ENCODE results near the gene CRYGS. TPM values are rescaled to one million over a fixed set of nuclear protein-coding genes. Genes with fewer than 3 reads are reported as not detected.
"Not testable (repeated sequence)": the region's sequence is repeated elsewhere in the genome, so short reads cannot be mapped to it uniquely, and the experiment has no call there.

Gene CRYGS
- total RNA-seq, 1 experiment from 2014 or later = 0.28 TPM

DNA sequence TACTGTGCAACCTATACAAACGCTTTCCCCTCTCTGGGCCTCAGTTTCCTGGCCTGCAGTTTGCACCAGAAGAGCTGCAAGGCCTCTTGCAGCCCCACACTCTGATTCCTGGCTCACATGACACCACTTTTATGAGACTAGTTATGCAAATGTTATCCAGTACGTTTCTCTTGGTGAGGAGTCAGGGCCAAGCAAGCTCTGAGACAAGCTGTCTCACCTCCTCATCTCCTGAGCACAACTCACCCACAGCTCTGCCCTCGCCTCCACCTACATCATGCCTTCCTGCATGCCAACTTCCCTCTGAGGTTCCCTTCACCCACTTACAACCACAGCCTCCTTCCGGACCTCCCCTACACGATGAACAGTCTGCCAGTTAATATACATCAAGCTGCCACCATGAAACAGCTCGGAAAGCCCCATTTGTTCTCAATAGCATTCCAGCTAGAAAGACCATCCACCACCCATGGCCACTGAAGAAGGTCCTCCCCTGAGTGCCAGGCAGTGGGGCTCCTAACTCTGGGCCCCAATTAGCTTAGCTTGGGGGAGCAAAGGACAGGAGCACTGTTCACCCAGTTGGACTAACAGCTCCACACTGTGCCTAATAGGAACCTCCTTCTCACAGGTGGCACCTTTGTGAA is 25.0 kb downstream of the CRYGS start:
- DNase-seq (ENCODE audit: low spot score) = no peak

DNA sequence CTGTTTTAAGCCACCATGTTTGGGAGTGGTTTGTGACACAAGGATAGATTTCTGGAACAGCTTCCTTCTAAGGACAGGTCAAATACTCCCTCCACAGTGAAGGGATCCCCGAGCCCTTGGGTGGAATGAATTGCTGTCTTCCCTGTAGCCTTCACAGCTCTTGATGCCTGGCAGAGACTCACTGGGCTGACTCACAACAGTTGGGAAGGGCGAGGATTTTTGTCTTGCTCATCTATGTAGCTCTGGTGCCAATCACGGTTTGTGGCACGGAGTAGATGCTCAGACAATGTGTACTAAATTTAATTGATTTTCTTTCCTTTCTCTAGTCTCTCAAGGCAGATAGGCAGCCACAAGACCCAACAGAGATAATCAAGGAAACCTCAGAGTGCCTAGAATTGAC is 27.0 kb downstream of the CRYGS start:
- DNase-seq (ENCODE audit: low spot score) = no peak

DNA sequence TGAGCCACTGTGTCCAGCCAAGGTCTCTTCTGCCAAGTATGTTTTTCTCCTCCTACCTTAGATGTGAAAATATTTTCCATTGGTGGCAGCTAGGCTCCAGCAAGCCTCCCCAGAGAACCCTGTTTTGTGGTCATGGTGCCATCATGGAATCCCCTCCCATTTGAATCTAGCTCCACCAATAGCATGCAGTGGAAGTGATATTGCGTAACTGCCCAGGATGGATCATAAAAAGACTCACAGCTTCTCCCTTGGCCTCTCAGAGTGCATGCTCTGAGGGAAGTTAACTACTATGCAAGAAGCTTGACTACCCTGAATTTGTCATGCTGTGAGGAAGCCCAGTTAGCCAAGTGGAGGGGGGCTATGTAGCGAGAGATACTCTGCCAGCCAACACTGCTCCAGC is 27.5 kb downstream of the CRYGS start:
- no peak for DNase-seq (ENCODE audit: low spot score)

GRCh38 chr3:186515125-186515524 is 29.1 kb downstream of the CRYGS start:
- no peak for DNase-seq (ENCODE audit: low spot score)

GRCh38 chr3:186514296-186515002 is 29.7 kb downstream of the CRYGS start:
- DNase-seq (ENCODE audit: low spot score) = peak; percentile 38

DNA sequence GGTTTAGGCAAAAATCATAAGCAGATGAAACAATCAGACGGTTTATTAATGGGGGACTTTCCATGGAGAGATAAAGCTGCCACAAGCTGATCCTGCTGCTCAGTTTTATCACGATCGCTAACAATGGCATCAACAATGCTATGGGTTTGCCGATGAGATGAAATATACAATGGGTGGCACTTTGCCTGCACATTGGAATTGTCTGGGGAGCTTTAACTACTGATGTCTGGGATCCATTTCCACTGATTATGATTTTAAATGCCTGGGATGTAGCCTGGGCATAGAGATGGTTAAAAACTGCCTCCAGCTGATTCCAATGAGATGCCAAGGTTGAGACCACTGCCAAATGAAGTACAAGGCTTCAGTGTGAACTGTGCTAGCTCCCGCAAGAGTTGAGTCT is 30.8 kb downstream of the CRYGS start:
- no peak for DNase-seq (ENCODE audit: low spot score)

GRCh38 chr3:186512570-186513302 is 31.4 kb downstream of the CRYGS start:
- no peak for DNase-seq (ENCODE audit: low spot score)

DNA sequence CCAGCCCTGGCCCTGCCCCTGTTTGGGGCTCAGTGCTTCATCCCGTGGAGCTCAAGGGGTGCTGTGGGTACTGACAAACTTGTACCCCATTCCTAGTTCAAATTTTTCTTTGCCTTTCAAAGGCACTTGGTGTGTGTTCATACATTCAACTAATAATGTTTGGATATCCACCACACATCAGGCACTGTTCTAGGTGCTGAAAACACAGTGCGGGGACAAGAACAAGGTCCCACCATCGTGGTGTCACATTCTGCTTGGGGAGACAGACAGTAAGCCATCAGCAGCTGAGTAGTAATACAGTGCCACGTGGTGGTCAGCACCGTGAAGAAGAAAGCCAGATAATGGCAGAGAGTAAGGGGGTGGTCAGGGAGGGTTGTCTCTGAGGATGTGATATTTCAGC is 32.5 kb downstream of the CRYGS start:
- no peak for DNase-seq (ENCODE audit: low spot score)

GRCh38 chr3:186511245-186511644 is 32.9 kb downstream of the CRYGS start:
- DNase-seq (ENCODE audit: low spot score) = no peak

GRCh38 chr3:186510374-186511079 is 33.7 kb downstream of the CRYGS start:
- no peak for DNase-seq (ENCODE audit: low spot score)

DNA sequence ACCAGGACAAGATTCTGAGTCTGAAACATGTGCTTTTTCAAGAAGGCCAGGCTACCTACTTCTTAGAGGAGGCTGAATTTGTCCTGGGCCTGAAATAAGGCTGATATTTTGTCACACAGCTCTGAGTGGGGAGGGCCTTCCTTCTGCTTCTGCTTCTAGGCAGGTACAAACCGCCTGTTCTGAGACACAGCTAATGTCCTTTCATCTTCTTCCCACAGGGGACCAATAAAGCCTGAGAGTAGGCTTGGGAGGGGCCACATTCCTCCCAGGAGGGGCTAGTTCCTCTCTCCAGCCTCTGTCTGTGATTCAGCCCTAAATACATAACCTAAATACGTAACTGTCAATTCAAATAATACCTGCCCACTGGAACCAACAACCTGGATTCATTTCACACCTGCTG is 34.8 kb downstream of the CRYGS start:
- DNase-seq (ENCODE audit: low spot score) = no peak

GRCh38 chr3:186506857-186507256 is 37.3 kb downstream of the CRYGS start:
- DNase-seq (ENCODE audit: low spot score) = no peak

GRCh38 chr3:186506191-186506739 is 37.9 kb downstream of the CRYGS start:
- no peak for DNase-seq (ENCODE audit: low spot score)

DNA sequence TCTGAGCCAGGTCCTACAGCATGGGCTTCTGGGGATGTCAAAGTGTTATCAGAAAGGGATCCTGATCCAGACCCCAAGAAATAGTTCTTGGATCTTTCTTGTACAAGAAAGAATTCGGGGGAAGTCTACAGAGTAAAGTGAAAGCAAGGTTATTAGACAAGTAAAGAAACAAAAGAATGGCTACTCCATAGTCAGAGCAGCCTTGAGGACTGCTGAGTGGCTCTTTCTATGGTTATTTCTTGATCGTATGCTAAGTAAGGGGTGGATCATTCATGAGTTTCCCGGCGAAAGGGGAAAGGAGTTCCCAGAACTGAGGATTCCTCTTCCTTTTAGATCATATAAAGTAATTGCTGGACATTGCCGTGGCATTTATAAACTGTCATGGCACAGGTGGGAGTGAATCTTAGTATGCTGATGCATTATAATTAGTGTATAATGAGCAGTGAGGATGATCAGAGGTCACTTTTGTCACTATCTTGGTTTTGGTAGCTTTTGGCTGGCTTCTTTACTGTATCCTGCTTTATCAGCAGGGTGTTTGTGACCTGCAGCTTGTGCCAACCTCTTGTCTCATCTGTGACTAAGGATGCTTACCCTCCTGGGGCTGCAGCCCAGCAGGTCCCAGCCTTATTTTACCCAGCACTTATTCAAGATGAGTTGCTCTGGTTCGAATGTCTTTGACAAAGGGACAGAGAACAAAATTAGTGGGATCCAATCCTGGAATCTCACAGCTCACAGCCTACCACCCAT is 41.0 kb downstream of the CRYGS start:
- DNase-seq (ENCODE audit: low spot score) = no peak

GRCh38 chr3:186502138-186502948 is 41.8 kb downstream of the CRYGS start:
- no peak for DNase-seq (ENCODE audit: low spot score)

DNA sequence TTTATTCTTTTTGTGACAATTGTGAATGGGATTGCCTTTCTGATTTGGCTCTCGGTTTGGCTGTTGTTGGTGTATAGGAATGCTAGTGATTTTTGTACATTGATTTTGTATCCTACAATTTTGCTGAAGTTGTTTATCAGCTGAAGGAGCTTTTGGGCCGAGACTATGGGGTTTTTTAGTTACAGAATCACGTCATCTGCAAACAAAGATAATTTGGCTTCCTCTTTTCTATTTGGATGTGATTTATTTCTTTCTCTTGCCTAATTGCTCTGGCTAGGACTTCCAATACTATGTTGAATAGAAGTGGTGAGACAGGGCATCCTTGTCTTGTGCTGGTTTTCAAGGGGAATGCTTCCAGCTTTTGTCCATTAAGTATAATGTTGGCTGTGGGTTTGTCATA is 44.2 kb downstream of the CRYGS start:
- DNase-seq (ENCODE audit: low spot score) = not testable (repeated sequence)

- not testable (repeated sequence) for DNase-seq (ENCODE audit: low spot score)
Observed at GRCh38 chr3:186498022-186498421, 46.2 kb downstream of the CRYGS start.

DNA sequence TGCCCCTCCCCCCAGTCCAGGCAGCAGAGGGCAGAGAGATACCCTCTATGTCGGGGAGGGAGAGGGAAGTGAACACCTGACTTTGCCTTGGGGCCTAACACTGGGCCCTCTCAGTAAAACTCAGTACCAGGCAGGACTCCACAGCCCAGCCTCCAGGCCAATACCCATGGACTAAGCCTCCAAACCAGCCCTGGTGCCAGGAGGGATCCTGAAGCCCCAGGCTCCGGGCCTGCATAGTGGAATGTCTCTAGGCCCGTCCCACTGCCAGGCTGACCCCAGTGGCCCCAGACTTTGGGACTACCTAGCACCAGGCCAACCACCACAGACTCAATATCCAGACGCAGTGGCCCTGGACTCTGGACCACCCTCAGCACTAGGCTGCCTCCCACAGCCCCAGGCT is 46.6 kb downstream of the CRYGS start:
- no peak for DNase-seq (ENCODE audit: low spot score)

GRCh38 chr3:186496635-186497034 is 47.5 kb downstream of the CRYGS start:
- no peak for DNase-seq (ENCODE audit: low spot score)

DNA sequence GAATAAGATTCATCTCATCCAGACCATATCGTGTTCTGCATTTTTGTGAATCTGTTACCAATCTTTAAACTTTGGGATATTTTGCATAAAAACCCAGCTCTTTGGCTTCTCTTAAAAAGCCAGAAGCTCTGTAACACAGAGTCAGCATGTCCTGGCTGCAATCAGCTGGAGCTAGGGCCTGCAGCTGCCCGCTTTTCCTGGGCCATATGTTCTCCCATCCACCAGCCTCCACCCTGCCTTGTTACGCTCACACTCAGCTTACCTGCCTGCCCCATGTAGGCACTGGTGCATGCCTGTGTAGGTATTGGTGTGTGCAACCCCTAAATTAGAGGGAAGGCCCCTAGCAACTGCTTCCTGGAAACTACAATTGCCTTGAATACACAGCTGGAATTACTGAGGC is 48.2 kb downstream of the CRYGS start:
- DNase-seq (ENCODE audit: low spot score) = no peak

Measured in HT-29 (cell line).